GM18868 (cell line): ENCODE data around the gene NEMF.
"Not testable (repeated sequence)": the region's sequence is repeated elsewhere in the genome, so short reads cannot be mapped to it uniquely, and the experiment has no call there.

Experiments
- ATAC-seq: cut with Tn5 transposase; IDR thresholded peaks from one replicate; pipeline ENCODE4 v1.9.1; 2021; ENCODE audit warnings: mild to moderate bottlenecking, moderate library complexity; ENCODE audit not compliant: unreplicated experiment

NEMF gene, protein sequence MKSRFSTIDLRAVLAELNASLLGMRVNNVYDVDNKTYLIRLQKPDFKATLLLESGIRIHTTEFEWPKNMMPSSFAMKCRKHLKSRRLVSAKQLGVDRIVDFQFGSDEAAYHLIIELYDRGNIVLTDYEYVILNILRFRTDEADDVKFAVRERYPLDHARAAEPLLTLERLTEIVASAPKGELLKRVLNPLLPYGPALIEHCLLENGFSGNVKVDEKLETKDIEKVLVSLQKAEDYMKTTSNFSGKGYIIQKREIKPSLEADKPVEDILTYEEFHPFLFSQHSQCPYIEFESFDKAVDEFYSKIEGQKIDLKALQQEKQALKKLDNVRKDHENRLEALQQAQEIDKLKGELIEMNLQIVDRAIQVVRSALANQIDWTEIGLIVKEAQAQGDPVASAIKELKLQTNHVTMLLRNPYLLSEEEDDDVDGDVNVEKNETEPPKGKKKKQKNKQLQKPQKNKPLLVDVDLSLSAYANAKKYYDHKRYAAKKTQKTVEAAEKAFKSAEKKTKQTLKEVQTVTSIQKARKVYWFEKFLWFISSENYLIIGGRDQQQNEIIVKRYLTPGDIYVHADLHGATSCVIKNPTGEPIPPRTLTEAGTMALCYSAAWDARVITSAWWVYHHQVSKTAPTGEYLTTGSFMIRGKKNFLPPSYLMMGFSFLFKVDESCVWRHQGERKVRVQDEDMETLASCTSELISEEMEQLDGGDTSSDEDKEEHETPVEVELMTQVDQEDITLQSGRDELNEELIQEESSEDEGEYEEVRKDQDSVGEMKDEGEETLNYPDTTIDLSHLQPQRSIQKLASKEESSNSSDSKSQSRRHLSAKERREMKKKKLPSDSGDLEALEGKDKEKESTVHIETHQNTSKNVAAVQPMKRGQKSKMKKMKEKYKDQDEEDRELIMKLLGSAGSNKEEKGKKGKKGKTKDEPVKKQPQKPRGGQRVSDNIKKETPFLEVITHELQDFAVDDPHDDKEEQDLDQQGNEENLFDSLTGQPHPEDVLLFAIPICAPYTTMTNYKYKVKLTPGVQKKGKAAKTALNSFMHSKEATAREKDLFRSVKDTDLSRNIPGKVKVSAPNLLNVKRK

DNA sequence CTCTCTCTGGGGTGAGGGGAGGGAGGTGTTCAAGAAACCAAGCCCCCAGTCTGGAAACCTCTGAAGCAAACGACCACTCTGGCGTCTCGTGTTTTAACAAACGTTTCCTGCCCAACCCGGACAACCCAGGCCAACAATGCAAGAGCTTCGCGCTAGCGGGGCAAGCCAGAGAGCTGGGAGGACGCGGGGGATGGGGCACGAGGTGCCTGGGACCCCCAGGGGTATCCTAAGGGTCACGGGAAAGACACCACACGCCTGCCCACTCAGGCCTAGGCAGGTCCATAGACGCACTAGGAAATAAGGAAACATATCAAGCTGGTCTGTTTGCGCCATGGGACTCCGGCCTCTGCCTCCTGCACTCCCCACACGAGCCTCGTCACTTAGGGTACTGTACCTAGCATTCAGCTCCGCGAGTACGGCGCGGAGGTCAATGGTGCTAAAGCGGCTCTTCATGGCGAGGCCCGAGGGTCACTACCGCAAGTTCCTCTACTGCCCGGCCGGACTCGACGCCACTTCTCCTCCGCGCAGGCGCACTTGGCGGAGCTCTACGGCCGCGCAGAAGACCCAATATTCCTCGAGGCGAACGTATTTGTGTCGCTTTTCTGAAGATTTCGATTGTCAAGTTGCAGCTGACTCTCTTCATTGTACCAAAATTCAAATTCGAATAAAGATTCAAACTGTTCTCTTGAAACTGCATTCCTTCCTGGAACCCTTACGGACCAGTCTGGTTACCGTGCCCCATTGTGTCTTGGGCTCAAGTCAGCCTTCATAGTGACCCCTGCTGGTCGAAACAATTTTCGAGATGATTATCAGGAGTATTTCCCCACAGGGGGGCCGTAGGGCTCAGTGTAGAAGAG is at the start of gene NEMF:
TSS of gene NEMF (minus strand) at position 488 of the 857 bp plus-strand sequence. CDS start at position 453, 35 bp downstream.
- ATAC-seq: peak; percentile 84

DNA sequence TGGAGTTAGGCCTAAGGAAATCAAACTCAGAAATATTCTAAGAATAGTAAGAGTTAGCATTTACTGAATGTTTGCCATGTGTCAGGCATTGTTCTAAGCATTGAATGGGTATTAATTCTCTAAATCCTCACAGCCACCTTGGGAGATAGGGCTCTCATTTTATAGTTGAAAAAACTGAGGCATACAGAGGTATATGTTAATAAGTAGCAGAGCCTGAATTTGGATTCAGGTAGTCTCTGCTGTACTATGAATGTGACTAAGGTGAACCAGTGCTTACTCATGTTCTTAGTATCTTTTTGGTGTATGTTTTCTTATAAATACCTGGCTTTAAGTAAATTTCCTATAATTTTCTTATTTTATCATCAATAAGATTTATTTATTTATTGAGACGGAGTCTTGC is 48.4 kb upstream of the NEMF start:
- no peak for ATAC-seq

DNA sequence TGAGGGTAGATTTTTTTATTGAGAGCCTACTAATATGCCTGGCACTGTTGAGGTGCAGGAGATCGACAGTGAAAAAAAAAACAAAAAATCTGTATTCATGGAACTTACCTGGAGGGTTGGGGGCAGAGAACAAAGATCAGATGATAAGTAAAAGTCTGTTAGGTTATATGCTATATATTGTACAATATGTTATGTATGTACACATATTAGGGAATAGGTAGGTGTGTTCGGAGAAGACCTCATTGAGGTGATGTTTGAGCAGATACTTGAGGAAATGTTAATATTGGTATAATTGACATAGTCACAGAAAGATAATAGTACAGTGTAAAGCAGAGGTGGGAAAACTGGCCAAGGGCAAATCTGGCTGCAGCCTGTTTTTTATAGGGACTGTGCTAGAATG is 45.9 kb upstream of the NEMF start:
- ATAC-seq: no peak

DNA sequence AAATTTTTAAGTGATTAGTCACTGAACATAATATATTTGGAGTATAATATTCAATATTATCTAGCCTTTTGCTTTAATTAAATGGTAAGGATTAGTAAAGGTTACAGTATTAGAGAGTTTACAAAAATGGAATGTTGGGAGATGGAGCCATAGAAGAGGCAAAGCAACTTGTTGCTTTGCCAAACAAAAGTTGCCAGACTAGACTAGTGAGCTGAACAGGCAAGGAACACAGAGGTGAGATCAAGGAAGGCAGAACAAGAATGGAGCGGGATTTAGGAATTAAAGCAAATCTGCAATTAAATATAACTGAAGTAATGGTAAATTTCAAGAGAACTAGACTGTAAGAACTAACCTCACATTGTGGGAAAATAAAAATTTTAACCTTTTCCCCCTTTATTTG is 45.4 kb upstream of the NEMF start:
- ATAC-seq: no peak

DNA sequence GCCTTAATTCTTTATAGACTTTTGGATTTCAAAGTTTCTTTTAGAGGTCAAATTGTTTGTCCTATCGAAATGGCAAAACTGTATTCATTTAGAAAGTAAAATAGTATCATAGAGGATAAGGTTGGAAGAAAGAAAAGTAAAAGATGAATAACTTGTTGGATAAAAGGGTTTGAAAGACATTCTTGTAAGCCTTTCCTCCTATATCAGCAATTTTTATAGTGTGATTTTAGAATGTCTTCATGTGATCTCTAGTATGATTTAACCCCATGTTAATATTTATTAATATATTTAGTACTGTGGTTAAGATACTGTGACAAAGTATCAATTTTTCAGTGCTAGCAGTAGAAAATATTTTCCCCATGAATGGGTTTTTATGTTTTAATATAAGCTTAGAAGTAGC is 44.8 kb upstream of the NEMF start:
- no peak for ATAC-seq

DNA sequence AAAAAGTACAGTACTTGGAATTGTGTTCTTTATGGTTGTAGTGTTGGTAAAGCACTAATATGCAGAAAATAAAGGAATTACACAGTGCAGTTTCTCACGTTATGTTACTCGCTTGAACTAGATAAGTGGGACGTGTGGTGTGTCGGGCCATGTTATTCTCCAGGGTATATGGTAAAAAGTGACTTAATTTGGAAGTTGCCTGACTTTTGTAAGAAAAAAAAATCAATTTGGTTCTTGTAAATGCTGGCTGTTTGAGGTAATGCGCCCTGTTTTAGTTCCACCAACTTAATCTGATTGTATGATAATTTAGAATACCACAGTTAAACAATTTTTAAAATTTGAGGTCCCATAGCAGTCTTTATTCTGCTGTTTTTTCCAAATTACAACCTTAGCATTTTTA is 44.4 kb upstream of the NEMF start:
- no peak for ATAC-seq

DNA sequence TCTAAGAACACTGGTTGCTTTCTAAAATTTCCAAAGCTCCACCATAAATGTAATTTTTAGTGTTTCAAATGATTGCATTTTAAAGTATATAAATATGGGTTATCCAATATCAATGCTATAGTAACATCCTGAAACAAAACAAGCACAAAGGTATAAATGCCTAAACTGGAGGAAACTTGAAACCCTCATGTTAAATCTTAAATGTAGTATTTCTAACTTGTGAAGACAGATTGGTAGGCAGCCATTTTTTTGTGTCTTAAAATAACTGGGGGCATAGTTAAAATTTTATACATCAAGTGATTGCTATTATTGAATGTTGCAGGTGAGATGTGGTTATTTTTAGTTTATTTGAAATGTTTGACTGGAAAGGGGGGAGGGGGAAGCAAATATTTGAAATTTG is 43.7 kb upstream of the NEMF start:
- ATAC-seq: not testable (repeated sequence)

DNA sequence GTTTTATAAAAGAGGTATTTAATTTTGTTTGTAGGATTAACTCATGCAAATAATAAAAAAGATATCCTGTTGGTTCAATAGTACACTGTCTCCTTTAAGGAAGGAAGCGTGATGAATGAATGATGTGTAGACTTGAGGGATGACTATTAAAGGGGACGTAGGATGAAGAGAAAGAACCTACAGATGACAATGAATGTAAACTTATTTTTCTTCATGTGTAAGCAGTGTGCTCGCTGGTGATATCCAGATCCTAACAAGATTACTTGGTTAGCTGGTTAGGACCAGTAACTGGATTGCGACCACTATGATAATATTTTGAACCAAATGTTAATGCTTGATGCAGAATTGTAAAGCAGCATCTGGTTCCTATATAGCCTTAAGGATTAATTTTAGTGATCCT is 42.9 kb upstream of the NEMF start:
- no peak for ATAC-seq

DNA sequence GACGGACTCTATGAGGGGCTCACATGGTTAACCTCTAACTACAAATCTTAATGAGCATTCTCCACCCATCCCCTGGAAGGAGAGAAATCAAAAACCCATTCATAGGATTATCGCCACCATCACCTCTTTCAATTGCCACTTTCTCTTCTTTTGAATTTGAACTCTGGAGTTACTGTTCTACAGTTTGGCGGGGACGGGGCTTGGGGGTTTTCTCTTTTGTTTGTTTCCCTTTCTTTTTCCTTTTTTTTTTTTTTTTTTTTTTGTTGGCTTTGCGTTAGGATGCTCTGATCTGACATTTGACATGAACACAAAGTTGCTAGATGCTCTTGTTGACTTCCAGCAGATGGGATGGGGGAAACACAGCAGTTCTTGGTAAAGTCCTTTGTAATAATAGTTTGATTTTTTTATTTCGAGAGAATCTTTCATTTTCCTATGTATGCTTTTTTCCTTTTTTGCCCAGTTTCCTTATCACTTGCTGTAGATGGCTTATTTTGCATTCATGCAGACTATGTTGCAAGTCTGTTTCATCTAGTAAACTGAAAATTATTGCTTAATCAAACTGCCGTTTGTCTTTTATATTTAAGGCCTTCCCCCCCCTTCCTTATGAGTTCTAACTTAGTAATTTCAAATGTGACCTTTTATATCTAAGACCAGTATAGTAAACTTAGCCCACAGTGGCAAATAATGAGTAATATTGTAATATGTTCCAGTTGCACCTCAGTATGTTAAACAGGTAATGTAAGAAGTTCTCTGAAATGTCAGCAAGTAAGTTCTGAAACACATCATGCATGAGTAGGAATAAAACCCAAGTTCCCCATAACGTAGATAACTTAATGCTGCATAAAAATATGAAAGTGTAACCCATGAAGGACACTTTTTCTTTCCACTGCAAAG is 41.9 kb upstream of the NEMF start:
- not testable (repeated sequence) for ATAC-seq

DNA sequence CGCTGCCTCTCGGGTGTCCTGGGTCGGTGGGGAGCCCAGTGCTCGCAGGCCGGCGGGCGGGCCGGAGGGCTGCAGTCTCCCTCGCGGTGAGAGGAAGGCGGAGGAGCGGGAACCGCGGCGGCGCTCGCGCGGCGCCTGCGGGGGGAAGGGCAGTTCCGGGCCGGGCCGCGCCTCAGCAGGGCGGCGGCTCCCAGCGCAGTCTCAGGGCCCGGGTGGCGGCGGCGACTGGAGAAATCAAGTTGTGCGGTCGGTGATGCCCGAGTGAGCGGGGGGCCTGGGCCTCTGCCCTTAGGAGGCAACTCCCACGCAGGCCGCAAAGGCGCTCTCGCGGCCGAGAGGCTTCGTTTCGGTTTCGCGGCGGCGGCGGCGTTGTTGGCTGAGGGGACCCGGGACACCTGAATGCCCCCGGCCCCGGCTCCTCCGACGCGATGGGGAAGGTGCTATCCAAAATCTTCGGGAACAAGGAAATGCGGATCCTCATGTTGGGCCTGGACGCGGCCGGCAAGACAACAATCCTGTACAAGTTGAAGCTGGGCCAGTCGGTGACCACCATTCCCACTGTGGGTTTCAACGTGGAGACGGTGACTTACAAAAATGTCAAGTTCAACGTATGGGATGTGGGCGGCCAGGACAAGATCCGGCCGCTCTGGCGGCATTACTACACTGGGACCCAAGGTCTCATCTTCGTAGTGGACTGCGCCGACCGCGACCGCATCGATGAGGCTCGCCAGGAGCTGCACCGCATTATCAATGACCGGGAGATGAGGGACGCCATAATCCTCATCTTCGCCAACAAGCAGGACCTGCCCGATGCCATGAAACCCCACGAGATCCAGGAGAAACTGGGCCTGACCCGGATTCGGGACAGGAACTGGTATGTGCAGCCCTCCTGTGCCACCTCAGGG is 41.0 kb upstream of the NEMF start:
- peak; percentile 31 for ATAC-seq

DNA sequence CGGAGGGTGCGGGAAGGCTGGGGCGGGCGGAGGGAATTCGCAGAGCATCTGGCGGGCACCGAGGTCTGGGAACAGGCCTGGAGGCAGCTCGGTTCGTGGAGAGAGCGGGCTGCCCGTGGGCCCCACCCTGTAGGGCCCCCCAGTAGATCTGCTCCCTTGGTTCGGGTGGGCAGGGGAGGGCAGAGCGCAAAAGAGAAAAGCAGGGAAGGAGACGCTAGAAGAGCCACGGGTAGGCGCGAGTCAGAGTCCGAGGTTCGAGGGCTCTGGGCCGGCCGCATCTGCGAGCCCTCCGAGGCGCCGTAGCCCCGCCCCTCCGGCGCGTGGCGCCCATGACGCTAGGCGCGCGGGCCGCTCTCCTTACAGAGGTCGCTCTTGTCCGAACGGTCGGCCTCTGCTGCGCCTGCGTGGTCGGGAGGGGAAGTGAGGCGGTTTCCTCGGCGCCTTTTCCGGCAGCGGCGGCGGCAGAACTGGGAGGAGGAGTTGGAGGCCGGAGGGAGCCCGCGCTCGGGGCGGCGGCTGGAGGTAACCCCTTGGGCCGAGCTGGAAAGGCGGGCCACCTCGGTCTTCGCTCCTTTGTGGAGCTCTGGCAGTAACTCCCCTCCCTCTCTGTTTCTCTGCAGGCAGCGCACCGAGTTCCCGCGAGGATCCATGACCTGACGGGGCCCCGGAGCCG is 40.2 kb upstream of the NEMF start, which contains the start of gene ARF6:
TSS of gene ARF6 (plus strand) at position 447 of the 673 bp plus-strand sequence. CDS start 655 bp downstream, outside the sequence.
- peak; percentile 87 for ATAC-seq

DNA sequence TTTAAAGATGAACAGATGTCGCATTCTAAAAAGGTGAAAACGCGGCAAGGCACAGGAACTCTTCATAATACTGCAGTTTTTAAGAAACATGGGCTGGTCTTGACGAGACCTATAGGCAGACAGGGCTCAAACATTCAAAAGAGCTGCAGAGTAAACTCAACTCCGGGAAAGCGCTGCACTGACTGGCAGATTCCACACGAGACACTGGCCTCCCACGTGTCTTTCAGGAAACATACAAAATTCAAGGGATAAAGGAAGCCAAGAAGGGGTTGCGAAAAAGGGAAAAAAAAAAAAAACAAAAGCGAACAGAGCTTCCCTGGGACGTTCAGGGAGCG is 39.7 kb upstream of the NEMF start:
- peak; percentile 46 for ATAC-seq

DNA sequence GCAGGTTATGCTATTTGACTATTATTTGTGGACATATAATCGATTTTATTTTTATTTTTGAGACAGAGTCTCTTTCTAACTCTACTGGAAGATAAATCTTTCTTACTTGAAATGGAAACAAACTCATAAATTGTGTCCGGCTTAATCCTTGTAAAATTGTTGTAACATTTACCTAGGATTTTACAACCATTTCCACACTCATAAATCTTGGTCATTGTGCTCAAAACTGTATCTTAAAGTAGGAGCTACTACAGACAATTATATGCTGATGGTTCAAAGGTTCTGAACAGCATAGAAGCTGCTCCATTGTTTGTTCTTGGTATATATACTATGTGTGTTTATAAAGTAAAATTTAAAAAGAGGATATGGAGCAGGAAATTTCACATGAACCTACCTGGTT is 35.7 kb upstream of the NEMF start:
- ATAC-seq: no peak

DNA sequence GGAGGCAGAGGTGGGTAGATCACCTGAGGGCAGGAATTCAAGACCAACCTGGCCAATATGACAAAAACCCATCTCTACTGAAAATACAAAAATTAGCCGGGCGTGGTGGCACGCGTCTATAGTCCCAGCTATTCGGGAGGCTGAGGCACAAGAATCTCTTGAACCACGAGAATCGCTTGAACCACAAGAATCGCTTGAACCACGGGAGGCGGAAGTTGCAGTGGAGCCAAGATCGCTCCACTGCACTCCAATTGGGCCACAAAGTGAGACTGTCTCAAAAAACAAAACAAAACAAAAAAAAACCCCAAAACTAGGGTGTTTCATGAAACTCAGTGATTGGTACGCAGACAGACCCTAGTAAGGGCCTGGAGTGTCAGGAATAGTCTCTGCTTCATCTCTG is 33.9 kb upstream of the NEMF start:
- ATAC-seq: no peak

DNA sequence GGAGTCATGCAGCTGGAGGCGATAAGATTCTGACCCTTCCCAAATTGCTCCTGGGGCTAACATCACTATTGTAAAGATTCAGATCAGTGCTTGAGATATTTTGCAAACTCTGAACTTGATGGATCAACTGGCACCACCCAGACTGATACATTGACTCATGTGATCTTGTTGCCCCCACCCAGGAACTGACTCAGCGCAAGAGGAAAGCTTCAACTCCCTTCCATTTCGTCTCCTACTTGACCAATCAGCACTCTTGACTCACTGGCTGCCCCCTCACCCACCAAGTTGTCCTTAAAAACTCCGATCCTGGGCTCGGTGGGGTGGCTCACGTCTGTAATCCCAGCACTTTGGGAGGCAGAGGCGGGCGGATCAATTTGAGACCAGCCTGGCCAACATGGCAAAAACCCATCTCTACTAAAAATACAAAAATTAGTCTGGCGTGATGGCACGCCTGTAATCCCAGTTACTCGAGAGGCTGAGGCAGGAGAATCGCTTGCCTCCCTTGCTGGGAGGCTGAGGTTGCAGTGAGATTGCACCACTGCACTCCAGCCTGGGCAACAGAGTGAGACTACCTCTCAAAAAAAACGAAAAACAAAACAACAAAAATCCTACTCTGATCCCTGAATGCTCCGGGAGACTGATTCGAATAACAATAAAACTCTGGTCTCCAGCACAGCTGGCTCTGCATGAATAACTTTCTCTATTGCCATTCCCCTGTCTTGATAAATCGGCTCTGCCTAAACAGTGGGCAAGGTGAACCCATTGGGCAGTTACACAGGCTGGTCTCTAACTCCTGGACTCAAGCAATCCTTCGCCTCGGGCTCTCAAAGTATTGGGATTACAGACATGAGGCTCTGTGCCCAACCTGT is 30.5 kb upstream of the NEMF start:
- no peak for ATAC-seq

DNA sequence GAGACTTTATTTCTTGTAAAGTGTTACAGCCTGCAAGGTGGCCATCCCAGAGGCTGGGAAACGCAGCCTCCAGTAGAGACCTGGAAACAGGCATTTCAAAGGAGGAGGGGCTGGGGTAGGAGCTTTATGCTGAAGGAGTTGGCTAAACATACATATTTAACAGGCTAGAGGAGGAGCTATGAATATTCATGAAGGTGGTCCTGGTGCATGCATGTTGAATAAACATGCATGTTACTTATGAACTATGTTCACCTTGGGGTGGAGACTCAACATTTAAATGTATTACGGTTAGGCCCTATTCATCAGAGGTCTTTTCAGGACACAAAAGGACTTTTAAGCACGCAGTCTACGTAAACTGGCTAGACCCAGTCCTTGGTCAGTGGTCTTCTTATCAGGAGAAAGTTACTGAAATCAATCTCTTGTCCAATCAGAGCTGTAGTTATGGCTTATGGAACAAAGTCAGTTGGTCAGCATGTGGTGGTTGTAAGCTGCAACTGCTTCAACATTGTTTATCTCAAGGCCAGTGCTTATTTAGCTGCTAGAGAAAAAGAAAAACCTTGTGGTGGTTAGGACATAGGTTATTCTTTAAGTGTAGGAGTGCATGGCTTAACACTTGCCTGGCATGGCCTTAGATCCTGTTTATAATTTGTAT is 28.9 kb upstream of the NEMF start:
- no peak for ATAC-seq
